HG02884 (cell line): ENCODE measurements around the gene CCDC88A.

Source experiments
- ATAC-seq: cut with Tn5 transposase; IDR thresholded peaks from one replicate; pipeline ENCODE4 v1.9.1; 2021; ENCODE audit warnings: mild to moderate bottlenecking, moderate library complexity; ENCODE audit not compliant: unreplicated experiment

The CCDC88A gene

DNA sequence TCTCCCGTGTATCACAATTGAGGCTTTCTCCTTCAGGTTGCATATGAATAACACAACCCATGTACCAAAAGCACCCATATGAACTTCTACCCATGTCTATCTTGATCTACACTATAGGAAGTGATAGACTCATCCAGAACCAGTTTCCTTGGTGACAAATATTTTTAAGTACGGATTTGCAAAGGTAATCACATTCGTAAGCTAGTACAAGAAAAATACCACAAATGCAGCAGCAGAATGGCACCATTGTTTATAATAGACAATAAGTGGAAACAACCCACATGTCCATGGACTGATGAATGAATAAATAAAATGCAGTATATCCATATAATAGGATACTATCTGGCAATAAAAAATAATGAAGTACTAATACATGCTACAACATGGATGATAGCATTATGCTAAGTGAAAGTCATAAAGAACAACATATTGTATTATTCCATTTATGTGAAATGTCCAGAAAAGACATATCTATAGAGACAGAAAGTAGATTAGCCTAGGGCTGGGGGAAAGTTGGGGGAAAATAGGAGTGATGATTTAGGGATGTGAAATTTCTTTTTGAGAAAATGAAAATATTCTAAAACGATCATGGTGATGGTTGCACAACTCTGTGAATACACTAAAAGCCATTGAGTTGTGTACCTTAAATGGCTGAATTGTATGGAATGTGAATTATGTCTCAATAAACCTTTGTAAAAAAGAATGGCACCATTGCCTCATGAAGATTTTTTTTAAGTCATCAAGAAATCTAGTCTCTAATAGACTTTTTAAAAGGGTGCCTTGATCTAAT is 3.4 kb upstream of the CCDC88A start:
- no peak for ATAC-seq

DNA sequence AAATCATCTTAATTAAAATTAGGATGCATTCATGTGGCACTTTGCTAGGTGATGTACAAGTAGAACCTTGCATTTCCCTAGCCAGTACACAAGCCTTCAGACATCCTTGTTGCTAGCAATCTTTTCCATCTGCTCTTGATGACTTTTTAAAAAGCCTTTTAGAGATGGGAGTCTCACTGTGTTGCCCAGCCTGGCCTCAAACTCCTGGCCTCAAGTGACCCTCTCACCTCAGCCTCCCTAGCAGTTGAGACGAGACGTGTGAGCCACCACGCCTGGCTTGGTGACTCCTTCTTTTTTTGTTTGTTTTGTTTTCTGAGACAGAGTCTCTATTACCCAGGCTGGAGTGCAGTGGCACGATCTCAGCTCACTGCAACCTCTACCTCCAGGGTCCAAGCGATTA is 1.7 kb upstream of the CCDC88A start:
- no peak for ATAC-seq

DNA sequence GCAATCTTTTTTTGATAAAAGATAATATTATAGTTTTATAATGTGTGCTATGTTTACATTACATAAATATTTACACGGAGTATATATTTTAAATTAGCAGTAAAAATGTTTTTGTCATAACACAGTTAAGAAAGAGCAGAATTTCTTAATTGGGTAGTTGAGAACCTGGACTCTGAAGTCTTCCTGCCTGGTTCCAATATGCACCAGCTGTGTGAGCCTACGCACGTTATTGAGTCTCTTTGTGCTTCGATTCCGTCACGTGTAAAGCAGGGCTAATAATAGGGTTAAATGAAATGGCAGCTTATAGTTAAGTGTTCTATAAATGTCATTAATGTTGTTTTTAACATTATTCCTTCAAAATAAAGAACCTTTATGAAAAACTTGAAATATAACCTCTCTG is 1.2 kb upstream of the CCDC88A start:
- no peak for ATAC-seq

DNA sequence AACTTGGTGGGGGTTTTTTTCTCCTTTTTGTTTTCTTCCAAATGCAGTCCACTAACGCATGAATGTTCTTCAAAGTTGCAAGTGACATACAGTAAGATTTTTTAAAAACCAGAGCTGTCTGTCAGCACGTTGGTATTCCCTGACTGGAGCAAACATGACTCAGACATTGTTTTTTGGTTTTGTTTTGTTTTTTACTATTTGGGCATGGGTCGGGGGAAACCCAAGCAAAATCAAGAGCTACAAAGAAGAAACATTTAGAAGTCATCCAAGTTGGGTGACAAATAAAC is 726 bp upstream of the CCDC88A start:
- no peak for ATAC-seq

DNA sequence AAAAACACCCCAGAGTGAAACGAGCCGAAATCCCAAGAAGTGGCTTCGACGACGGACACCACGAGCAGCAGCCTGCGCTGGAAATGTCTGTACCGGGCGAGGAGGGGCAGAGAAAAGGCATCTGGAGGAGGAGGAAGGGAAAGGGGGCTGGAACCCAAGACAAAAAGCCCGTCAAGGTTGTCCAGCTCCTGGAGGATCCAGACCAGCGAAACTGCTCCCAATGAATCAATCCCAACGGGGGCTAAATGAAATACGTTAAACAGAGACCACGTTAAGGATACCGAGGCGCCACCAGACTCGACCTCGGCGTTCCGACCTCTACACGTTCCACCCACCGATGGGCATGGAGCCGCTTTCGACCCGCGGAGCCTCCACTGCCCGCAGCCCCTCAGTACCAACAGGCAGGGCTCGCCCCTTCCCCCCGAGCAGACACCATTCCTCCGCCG is 400 bp downstream of the CCDC88A start:
- peak; percentile 2 for ATAC-seq

DNA sequence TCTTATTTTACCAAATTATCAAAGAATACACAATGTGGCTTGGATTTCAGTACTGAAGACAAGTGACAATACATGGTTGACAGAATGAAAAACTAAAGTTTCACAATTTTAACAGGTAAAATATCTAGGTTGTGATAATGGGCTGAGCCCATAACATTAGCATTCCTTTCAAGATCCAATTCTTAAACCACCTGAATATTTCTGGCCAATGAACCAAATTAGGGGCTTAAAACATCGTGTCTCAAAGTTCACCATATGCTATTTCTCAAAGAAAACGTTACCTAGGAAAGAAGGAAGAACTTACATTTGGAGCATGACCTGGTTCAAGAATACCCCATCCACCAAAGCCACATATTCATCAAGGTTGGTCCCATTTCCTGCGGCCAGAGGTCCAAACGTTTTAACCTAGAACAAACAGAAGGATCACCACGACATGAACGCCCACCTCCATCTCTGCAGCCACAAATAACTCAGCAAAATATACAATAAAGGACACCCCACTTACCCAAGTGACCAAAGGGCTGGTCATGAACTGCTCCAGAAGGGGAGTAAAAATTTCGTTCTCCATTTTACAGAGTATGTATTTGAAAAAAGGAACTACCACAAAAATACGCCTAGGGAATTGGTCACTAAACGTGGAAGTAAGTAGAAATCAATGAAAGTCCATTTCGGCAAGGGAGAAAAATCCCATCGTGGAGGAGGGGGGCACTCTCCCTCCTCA is 984 bp downstream of the CCDC88A start:
- no peak for ATAC-seq

DNA sequence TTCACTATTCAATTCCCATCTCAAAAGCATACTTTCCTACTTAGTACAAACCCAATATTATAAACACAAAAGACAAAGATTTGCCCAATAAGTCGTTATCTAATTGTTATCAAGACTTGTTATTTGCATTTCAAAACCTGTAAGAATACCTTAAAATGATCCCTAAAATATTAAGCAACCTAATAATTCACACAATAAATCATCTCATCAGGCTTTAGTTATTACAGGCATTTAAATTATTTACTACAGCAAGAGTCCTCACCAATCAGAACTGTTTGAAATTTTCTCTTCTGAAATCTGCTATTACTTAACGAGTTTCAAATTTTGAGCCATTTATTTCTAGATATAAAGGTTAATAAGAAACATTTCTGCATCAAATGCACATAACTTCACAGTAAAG is 1.6 kb downstream of the CCDC88A start:
- ATAC-seq, result no peak

DNA sequence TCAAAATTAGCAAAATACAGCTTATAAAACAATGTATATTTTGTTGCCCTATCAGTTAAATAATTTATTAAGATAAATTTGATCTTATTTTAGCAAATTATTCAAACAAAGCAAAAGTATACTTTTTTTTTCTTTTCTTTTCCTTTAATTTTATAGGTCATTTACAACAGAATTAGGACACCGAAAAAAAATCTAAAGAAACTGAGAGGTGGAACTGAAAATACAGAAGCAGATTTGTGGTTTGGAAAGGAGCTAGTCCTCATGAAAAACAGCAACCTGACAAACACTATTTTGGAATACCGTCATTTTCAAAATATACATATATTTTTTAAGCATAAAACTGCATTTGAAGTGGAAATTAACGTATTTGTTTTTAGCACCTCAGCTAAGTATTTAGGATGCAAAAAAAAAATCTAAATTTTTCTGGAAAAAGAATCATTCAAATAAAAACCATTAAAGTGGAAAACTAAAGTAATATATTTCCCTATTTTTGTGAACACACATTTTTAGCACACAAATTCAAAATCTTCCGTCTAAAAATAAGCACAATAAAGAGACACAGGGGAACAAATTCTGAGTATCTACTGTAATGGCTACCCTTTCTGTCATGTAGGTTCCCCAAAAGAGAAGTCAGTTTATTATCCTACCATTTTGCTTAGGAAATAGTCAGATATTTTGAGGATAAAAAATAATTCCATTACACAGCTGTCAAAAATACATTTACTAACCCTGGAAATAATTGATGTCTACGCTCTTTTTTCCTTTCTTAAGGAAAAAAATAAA is 2.7 kb downstream of the CCDC88A start:
- no peak for ATAC-seq

DNA sequence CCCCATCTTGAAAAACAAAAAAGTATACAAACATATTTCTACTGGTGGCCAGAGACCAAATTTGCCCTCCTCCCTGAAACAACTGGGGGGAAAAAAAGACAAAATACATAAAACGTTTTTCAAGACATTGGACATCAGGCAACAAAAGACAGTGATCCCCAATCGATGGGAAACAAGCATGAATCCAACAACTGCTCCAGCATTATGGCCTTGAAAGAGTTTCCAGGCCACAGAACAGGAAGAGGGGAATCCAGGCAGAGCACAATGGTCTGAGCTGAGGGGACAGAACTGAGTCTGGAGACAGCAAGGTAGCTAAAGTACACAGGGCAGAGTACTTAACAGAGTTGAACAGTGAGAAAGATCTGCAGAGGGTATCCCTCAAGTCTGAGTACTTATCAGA is 4.4 kb downstream of the CCDC88A start:
- no peak for ATAC-seq

DNA sequence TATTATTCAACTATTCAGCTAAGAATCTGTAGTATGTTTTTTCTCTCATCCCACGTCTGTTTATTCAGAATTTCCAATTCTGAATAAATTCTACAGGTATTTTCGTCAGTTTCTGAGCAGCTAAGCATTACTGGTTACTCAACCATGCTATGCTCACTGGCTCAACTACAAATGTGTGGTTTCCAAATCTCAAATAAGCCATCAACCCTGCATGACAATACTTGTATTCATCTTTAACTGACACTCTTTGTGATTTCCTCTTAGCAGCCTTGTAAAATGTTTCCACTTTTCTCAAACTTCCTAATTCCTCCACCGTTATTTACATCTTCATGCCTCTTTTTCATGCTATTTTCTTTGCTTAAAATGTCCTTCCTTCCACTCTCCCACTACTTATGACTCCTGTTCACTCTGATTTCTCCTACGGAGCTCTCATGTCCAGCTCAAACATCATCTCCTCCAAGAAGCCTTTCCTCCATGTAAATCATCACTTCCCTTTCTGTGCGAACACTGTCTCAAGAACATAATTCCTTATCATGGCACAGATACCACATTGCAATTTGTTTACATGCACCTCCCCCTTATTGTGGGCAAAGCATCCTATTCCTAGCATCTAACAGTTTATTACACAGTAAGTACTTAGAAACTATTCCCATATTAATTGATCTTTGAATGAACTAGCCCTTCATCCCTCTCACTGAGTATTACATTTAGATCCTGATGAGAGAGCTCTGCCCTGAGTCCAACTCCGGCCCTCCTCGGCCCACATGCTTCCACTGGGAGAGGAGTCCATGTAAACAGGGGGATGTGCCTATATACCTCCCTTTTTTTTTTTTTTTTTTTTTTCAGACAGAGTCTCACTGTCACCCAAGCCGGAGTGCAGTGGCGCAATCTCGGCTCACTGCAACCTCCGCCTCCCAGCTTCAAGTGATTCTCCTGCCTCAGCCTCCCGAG is 10.5 kb downstream of the CCDC88A start:
- peak; percentile 76 for ATAC-seq

DNA sequence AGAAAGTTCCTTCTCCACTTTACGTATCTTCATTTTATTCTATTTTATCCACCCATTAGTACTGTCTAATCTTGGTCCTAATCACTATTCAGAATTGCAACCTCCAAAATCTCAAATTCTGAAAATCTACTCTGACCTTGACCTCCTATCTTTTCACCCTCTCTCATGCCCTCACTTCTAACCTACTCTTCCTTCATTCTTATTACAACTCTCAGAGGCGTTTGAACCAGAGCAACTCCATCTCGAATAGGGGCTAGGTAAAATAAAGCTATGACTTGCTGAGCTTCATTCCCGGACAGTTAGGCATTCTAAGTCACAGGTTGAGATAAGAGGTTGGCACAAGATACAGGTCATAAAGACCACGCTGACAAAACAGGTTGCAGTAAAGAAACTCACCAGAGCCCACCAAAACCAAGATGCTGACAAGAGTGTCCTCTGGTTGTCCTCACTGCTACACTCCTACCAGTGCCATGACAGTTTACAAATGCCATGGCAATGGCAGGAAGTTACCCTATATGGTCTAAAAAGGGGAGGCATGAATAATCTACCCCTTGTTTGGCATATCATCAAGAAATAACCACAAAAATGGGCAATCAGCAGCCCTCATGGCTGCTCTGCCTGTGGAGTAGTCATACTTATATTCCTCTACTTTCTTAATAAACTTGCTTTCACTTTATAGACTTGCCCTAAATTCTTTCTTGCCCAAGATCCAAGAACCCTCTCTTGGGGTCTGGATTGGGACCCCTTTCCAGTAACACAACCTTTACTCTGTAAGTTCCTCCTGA is 11.4 kb downstream of the CCDC88A start:
- peak; percentile 3 for ATAC-seq

DNA sequence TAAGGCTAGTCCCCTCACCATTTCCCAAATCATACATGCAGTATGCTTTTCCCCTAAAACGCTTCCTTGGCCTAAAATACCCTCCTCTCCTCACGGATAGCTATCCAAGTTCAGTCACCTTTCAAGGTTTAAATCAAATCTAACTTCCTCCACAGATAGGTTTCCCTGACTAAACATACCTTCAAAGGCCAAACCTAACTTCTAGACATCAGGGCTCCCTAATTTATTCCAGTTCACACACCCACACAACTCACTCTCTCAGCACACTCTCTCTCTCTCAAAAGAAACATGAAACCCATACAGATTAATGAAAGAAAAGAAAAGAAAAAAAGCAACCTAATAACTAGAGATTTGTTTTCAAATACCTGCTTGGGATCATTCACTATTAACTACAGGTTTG is 14.5 kb downstream of the CCDC88A start:
- ATAC-seq, result no peak

DNA sequence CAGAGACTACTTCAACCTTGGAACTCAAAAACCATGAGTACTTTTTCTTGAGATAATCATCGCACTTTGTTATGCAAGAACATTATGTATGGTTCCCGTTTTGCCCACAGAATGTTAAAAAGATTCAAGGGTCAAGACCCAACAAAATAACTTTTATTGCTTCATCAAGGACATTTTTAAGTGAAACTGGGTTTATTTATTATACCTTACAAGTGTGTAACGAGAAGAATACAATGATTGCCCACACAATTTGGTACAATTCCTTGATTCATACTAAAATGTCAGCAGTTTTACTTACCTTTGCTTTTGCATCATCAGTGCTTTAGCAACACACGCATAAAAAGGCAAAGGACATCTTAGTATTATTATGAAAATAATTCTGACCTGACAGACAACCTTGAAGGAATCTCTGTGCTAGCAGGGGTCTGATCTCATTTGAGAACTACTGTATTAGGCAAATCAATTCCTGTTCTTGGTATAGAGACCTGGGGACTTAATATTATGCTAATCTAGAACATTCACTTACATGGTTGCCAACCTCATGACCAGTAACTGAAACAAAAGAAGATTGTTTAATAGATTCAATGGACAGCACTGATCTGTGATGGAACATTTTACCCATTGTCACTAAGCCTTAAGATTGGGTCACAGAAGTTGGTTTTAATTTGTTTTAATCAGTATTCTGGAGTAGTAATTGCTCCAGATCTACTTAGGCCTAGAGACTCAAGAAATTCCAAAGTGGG is 16.2 kb downstream of the CCDC88A start:
- ATAC-seq, result no peak

DNA sequence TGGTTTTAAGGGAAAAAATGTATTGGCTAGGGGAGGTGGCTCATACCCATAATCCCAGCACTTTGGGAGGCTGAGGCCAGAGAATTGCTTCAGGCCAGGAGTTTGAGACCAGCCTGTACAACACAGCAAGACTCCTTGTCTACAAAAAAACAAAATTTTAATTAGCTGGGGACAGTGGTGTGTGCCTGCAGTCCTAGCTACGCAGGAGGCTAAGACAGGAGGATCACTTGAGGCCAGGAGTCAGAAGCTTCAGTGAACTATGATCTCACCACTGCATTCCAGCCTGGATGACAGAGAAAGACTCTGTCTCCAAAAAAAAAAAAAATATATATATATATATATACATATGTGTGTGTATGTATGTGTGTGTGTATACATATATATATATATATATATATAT is 18.5 kb downstream of the CCDC88A start:
- no peak for ATAC-seq

DNA sequence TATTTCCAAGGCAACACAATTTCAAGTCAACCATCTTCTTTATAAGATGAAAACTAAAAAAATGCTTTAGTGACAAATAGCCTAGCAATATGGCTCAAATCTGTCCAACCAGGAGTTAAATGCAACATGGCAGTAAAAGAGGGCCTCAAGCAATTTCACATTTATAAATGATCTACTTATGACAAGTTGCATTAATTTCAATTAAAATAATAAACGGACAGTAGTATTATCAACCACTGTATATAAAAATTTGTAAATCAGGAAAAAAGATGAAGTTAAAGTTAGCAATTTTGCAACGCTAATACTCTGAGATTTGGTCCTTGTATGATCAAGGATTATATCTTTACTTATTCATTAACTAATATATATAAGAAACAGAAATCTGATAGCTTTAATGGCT is 19.3 kb downstream of the CCDC88A start:
- no peak for ATAC-seq

DNA sequence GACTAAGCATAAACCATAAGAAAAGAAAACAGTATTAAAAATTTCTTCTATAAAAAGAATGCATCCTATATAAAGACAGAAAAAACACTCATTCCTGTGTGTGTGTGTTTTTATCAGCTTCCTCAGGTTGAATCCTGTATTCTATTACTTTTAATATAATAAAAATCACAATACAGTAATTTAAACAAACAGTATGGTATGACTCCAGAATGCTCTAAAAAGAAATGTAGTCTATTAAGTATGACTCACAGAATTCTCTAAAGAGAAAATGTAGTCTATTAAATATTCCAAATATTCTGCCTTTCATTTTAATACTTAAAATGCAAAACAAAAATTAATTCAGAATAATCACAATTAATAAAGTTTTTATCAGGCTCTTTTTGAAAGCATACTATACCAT is 19.8 kb downstream of the CCDC88A start:
- no peak for ATAC-seq

DNA sequence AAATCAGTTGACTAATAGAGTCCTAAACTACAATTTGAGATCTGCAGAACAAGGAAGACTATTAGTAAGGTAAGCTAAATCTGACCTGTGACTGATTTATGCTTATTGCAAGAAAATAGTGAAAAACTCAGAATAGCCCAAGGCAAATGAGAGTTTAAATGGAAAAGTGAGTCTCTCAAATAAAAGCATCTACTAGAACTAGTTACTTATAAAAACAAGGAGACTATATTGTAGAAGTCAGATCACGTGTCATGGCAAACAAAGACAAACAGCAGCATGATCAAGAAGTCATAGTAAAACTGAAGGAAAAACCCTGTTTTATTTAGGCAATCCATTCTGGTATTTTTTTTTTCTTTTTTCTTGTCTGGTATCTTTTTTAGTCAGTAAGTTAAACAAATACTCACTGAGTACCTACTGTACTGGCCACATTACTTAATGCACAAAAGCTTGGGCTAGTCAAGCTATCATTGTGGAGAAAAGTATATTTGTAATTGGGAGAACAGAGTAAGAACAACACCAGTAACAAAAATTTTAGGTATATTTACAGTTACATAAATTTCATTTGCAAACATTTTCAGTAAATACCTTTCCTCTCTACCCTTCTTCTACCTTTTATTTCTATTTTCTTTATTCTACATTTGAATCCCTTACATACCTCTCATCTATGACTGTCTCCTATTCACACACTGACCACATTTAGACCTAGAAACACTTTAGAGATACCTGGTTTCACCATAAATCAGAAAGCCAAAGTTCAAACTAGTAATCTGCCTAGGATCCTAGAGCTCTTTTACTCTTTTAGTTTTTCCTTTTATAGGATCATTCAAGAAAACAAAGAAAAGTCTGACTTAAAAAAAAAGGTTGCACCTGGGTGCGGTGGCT is 23.7 kb downstream of the CCDC88A start:
- ATAC-seq, result peak; percentile 75

DNA sequence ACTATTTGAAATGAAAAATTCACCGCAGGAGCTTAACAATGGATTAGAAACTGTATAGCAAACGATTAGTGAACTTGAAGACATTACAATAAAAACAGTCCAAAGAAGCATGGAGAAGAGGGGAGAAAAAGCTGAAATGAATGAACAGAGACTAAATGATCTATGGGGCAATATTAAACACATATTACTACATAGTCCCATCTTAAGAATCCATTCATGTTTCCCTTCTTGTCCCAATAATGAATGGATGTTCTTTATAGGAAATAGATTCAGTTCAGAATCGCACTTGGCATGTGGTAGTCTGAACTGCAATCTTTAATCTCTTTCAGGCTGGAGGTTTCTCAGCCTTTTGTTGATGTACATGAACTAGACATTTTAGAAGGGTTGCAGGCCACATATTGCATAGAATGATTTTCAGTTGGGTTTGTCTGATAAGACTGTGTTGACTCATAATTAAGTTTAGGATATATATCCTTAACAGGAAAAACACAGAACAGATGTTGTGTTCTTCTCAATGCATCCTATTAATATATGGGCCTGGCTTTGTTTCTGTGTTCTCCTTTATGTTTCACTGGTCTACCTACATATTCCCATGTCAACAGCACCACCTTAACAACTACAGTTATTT is 27.9 kb downstream of the CCDC88A start:
- ATAC-seq, result no peak
